GM19467 (cell line): Measurements from ENCODE around the gene DNM3.

ENCODE experiments used
- ATAC-seq: cut with Tn5 transposase; IDR thresholded peaks from one replicate; pipeline ENCODE4 v1.9.1; 2021; ENCODE audit warnings: mild to moderate bottlenecking, moderate library complexity; ENCODE audit not compliant: unreplicated experiment

The DNM3 gene

DNA sequence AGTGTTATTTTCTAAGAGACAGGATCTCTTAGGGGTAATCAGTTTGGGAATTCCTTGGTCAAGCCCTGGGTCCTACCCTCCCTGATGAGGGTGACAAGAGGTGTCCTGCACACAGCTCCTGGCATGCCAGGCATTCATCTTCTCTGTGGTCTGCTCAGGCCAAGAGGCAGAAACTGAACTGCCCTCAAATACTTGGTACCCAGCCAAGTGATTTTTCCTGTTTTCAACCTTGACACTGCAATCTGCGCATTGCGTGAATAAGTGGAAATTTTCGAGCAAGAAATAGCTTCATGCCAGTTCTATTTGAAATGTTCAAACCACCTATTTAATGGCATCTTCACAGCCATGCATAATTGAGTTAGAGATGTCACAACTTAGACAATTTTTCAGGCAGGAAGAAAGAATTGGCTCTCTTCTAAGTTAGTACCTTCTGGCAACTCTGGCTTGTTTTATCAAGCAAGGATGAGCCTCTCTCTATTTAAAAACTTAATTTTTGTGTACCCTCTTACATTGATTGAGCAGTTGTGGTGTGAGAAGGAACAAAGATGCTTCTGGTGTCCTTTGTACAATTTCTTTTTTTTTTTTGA lies 27.0 kb downstream of the DNM3 start:
- ATAC-seq: no peak

DNA sequence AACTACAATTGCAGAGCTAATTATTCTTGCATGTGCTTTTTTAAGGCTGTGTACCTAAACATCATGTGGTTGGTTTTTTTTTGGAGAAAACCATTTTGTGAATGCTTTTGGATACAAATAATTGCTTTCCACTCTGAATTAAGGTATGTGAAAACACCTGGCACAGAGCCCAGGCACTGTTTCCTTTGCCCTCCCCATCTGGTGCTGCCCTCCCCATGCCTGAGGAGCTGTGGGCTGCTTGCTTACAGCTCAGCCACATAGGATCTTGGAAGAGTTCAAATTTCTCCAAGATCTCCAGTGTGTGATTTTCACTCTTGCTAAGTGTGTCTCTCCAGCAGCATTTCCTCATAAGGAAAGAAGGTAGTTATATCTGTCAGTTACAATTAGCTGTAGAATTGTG lies 27.8 kb downstream of the DNM3 start:
- no peak for ATAC-seq

DNA sequence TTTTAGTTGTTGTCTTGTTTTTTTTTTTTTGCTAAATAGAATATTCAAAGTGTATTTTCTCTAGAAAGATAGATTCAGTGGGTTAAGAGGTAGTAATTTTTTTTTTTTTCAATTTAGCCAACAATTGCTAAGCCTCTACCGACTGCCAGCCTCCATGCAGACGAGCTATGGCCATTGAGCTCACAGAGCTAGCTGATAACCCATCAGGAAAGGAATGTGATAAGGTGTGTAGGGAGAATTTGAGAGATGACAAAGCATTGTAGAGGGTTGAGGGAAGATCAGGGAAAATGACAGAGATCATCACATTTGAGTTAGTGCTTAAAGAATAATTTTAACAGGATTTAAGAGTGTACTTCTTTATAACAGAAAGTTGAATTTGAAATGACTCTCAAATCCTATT lies 30.6 kb downstream of the DNM3 start:
- ATAC-seq: no peak

DNA sequence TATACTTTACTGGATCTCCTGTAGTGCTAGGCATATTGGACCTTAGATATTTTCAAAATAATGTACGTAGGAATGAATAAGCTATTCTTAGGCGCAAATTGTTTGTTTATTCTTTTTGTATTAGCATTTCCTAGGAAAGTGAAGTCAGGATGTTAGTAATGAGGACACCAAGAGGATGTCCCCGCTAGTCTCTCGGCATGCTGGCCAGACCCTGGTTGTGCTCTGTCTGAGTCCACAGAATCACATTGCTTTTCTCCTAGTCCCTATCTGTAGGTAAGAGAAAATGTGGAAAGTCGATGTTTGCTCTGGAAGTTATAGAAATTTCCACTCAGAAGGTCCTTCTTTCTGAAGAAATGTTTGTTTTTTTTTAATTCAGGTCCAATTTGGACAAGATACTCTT lies 31.1 kb downstream of the DNM3 start:
- no peak for ATAC-seq

DNA sequence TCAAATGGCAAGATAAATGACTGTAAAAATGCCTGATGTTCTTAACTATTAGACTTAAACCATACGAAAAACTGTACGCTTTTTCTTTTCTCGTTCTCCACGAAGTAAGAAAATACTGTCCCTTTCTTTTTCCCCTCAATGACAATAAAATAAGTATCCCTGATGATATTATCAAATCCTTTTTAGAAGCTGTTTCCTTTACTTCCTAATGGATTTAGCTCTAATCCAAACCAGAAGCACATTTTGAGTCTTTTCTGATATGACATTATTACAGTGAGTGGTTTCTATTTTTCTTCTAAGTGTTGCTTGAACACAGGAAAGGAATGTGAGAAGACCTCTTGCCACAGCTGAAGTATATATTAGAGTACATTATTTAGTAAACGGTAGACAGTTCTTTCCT lies 32.4 kb downstream of the DNM3 start:
- ATAC-seq: no peak

DNA sequence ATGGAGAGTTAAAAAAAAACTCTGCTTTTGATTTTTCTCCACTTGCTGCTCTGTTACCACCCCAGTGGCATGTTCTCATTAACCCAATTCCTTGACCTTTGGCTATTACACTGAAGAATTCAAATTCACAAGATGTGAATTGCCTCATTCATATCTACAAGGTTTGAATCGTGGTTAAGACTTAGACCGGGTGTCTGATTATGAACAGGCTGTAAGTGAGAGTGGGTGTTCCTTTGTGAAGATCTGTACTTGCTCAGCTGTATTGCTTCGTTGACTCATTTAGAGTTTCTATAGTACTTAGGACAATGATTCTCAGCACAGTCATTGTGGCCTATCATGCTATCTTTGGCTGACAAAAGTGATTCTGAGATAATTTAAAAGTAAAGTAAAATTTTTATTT lies 36.4 kb downstream of the DNM3 start:
- ATAC-seq: no peak

DNA sequence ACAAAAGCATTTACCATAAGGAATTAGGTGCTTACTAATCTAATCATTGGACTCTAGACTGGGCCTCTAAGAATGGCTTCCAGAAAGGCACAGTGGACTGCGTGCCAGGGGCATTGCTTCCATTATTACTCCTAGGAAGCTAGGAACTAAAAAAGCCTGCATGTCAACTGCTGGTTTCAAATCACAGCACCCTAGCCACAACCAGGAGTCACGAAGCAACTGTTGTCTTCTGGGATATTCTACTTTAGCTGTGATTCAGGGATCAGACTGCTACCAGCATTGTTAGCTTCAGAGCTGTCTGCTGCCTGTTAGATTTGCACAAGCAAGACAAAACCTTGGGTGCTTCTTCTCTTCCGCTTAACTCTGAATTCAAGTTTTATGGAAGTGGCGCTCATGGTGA lies 38.3 kb downstream of the DNM3 start:
- ATAC-seq: no peak

DNA sequence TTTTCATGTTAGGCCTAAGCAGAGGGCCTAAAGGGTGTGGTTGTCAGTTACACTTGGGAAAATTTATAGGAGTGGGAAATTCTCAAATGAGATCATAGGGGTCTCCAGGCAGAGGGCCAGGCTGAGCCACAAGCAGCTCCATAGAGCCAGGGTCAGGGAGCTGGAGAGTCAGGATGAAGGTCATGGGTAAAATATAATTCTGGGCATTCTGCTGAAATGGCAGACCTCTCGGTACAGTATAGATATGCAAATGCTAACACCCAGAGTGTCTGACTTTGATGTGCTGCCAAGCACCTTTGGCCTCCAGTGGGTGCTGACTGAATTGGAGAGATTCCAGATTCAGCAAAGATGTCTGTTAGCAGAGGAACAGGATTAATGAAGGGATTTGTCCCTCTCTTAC lies 40.1 kb downstream of the DNM3 start:
- ATAC-seq: no peak

DNA sequence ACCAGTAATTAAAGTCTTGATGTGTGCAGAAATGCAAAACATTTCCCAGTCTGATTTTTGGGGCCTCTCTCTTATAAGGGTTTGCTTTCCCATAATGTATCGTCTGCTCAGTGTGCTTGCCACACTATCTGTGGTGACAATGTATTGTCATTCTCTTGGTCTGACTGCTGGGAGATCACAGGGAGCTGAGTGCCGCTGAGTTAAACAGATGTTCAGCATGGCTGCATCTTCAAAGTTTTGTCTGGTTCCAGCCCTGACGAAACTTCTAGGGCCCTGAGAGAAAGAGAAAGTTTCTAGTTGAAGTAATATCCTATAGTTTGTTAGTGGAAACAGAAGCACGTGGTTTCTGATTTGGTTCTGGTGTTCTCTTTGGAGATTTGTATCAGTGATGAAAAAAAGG lies 42.6 kb downstream of the DNM3 start:
- no peak for ATAC-seq

DNA sequence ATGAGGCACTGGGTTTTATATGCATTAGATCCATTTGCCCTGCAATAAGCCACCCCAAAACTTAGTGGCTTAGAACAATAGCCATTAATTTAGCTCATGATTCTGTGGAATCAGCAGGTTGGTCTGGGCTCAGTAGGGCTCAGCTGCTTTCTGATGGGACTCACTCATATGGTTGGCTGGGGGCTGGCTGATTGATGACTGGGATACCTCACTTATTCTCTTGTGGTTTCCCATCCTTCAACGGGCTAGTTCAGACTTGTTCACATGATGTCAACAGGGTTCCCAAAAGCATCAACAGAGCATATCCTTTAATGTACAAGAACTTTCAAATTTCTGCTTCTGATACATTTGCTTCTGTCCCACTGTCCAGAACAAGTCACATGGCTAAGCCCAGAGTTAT lies 43.2 kb downstream of the DNM3 start:
- ATAC-seq: no peak

DNA sequence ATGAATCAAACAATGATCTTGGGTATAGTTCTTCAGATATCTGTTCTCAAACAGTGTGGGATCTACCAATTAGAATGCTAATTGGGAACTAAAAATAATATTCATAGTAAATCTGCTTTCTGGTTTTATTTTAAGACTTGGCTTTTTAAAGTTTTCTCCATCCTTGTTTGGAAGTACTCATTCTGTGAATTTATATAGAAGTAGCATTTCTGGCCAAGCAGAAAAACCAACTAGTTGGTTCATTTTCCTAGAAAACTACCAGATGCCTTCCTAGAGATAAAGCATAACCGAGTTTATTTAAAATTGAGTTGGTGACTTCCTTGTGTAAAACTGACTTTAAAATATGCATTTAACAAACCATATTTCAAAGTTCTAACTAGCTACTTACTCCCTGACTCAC lies 48.8 kb downstream of the DNM3 start:
- no peak for ATAC-seq

DNA sequence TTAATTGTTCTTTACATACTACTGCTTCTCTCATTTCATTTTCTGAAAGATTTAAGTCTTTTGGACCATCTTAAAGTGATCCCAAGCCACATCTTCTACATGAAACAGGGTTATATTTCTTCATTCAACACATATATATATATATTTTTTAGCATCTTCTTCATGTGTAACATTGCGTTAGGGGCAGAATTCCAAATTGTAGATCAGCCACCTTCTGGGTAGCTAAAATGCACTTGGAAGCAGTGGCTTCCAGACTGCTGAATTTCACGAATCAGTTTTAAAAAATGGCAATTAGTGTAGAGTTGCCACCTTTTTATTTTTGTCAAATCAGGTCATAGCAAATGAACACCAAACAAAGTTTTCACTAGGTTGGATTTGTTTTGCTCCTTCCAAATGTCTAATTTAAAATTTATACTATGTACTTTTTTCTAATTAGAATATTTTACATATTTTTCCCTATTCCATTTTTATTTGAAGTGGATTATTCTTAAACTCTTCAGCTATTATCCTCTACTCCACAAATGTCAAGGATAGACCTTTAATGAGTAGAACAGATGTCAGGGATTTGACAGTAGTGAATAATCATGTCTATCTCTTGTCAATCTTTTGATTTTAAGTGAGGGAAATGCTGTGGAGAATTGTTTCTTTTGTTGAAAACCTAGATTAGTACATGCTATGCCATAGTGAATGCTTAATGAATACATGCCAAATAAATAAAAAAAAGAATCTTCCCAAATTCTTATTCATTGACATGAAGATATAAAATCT lies 55.8 kb downstream of the DNM3 start:
- no peak for ATAC-seq

DNA sequence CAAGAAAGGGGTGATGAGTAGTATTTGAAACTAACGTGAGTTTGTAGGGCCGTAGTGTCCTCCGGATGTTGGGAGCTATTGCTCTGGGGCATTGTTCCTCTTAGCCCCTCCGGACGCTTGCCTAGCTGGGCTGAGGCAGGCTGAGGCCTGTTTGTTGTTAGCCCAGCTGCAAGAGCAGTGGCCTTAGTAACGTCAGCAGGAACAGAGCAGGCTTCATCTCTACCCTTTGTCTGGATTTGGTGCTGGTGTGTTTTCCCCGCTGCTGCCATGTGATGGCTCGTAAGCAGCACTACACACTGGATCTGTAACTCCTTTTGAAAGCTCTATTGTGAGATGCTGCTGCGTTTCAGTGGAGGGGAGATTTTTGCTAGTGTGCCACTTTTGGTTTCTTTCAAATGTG lies 57.6 kb downstream of the DNM3 start:
- no peak for ATAC-seq

DNA sequence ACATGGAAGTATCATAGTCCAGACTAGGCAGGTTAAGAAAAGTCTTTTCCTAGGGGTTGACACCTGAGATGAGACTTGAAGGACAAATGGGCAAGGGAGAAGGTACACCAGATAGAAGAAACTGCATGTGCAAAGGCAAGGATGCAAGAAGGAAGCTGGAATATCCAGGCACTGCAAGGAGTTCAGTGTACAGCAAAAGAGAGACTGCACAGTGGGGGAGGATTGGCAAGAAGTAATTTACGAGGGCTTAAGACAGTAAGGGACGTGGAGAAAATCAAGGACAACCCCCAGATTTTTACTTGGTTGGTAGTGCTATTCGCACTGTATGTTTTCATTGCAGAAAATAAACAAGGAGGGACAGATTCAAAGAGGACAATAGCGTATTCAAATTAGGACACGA lies 58.5 kb downstream of the DNM3 start:
- ATAC-seq: no peak

DNA sequence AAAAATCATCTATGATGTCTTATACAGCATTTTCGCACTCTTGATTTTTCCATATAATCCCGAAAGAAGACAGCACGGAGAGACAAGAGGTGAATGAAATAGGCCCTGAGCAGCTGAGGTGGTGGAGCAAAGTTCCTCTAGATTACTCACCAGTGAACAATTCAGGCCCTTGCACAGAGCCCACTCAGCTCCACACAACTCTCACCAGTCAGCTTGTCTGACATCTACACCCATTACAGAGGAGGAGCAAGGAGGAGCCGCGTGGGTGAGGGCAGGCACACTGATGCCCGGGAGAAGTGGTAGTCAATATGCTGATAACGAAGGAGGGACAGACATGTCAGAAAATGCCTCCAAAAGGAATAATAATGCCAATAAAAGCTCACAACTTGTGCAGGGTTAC lies 59.9 kb downstream of the DNM3 start:
- ATAC-seq: no peak

DNA sequence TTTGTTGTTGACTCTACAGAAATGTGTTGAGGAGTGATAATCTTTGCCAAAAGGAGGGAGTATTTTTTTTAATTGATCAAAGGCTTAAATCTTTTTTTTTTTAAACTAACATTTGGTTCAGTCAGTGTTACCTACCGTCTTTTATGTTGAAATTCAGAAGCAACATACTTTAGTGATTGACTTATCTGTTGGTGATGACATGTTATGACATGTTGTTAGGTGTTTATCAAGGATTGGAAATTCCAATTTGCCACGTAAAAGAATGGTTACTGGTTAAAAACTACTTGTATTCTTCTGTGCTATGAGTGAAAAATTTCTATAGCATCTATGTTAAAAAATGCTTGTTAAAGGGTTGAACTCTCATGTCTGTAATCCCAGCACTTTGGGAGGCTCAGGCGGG lies 61.2 kb downstream of the DNM3 start:
- ATAC-seq: no peak

DNA sequence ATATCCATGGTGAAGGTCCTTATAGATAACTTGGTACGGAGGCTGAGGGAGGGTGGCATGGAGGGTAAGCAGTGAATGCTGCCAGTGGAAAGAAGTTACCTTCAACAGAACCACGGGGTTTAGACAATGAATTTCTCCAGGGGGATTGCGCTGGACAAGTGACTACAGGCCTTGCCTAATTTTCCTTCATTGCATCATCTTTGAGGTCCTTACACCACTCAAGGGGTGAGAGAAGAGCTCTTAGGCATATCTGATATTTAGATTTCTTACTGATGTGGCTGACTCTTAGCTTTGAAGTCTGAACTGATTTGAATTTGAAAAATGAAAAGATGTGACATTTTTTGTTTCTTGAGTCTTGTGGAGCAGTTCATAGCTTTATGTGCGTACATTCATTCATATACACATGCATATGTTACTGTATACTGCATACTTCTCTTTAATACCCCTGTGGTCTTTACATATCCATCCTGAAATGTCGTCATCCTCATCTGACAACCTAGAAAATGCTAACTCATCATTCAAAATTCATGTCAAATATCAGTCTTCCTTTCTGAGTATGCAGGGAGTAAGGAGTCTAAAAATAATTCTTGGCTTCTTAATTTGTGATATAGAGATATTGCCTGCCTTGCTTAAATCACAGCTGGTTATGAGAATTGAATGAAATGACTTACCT lies 63.6 kb downstream of the DNM3 start:
- no peak for ATAC-seq

DNA sequence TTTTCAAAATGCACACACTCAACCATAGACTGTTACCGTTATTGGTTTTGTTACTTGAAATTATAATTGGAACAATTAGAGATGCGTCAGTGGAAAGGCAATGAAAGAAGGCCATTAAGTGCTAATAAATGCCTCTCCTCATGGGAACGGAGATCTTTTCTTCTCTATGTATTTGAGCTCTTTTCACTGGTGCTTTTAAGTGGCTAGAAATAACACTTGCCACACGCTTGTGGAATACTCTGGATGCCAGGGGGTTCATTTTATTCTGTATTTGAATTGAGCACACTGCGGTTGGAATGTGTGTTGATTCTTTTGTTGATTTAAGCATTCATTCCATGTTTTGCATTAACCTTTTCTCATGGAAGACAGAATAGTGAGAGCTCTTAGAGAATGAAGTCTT lies 68.4 kb downstream of the DNM3 start:
- ATAC-seq: no peak

DNA sequence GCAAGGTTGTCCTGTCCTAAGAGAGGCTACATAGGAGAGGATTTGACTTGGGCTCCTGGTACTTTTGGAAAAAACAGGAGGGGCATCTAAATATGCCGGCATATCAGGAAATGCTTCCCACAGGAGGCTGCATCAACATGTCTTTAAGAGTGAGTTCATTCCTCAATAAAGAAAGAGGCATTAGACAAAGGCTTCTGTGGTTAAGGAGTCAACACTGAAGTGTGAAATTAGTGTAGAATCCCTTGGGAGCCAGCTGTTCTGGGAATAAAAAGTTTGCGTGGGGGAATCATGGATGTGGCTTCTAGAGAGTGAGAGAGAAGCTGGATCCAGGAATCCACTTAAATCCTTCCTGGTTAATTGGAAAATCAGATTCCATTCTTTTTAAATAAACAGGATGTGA lies 69.5 kb downstream of the DNM3 start:
- ATAC-seq: no peak

DNA sequence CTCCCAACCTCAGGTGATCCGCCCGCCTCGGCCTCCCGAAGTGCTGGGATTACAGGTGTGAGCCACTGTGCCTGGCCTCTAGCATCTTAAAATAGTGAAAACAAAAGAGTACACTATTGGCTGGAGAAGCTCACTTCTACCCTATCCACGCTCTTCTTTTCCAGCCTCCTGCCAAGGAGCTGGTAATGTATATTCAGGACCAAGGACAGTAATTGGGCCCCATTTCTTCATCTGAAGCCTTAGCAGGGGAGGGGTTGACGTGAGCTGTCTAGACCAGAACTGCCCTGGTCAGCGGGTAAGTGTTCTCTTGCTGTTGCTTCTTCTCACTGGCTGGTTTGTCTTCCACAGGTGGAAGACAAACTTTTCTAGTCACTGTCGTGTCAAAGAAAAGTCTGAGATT lies 70.2 kb downstream of the DNM3 start:
- no peak for ATAC-seq

DNA sequence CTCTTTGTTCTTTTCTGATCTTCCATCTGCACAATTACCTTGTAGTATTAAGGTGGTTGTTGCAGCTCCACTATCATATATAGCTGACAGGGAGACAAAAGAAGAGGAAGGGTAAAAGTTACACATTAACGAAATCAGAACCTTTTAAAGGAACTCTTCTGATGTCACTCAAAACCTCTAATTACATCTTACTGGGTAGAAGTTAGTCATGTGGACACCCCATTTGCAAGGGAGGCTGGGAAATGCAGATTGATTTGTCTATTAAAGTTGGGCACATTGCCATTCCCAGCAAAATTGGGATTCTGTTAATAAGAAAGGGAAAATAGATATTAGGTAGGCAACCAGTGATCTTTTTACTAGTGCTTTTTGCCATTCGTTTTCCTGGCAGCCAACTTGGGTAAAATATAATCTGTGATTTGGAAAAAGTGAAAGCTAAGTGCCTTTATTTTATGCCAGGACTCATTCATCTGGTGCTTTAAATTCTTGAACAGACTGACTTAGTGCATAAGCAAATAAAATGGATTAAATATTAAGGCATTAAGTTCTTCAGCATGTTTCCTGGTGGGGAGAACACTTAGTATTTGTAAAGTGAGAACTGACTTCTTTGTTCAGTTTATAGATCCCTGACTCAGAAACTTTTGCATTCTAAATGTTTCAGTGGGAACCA lies 71.3 kb downstream of the DNM3 start:
- ATAC-seq: no peak

DNA sequence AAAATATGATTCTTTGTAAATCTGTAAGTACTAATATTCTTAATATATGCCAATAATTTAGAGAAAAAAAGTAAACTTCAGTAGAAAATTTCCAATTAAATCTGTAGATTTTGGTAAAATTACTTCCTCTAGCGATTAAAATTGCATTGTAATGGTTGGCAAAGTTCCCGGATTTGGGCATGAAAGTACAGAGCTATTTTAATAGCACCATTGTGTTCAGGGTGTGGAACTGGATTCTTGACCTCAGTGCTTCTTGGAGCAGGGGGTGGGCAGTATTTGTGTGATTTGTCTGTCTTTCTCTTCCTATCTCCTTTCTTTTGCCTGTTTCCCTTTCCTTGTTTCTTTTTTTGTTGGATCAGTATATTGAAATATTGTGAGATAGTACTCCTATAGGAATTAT lies 72.1 kb downstream of the DNM3 start:
- ATAC-seq: no peak
